Measurements from ENCODE around the gene DCUN1D3. TPM values are rescaled to one million over a fixed set of nuclear protein-coding genes. Genes with fewer than 3 reads are reported as not detected.

DCUN1D3 gene
- total and polyA plus RNA-seq, 9 donors: 4.3 to 7.8 (median 5.1) TPM

DNA sequence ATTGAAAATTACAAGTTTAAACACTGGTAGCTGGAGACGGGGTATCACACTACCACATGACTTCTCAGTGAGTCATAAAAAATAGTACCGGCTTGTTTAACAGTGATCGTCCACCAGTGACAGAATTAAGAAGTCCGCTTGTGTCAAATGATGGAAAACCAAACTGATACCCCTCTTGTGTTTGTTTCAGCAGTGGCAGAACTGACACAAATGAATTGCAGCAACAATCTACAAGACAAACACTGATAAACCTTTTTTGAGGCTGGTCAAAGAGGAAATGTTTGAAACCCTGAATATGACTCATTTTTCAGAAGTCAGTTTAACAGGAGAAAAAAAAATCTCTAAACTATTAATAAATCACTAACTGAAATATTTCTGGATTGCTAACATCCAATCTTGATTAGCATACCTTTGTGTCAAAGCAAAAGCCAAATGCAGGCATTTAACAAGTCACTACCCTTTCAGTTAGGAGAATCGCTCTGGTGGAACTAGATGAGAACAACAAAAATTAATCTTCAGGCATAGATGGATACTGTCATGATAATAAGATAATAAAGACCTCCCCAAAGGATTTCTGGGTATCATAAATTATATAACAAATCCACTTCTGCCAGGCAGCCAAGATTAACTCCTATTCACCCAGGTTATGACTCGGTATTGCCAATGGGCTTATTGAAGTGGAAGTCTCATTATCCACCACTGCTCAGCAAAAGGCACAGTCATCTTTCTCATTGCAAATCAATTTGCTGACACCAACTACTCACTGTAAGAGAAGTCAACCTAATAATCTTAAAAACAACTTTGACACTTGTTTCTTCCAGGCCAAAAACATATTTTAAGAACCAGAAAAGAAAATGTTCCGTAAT is 20.8 kb downstream of the DCUN1D3 start:
- H3K4me3 ChIP-seq (ENCODE audit: low read length): no peak overlapping the region
- no peaks in the 10 kb centered on the region for H3K27me3 ChIP-seq (ENCODE audit: control insufficient read depth, insufficient read depth, low read length)
- WGBS (ENCODE audit: insufficient coverage): 66% methylated on average over 3 of the region's 7 CpGs
- no peak overlapping the region for H3K27ac ChIP-seq (ENCODE audit: low read length)
- no peaks in the 10 kb centered on the region for H3K4me1 ChIP-seq (ENCODE audit: control insufficient read depth, insufficient read depth, low read length)
- H3K36me3 ChIP-seq (ENCODE audit: control insufficient read depth, insufficient read depth, low read length): no peaks in the 10 kb centered on the region
- no peaks in the 10 kb centered on the region for H3K9me3 ChIP-seq (replicated peaks; ENCODE audit: control insufficient read depth, low read depth, low read length)
- DNase-seq: no peak

DNA sequence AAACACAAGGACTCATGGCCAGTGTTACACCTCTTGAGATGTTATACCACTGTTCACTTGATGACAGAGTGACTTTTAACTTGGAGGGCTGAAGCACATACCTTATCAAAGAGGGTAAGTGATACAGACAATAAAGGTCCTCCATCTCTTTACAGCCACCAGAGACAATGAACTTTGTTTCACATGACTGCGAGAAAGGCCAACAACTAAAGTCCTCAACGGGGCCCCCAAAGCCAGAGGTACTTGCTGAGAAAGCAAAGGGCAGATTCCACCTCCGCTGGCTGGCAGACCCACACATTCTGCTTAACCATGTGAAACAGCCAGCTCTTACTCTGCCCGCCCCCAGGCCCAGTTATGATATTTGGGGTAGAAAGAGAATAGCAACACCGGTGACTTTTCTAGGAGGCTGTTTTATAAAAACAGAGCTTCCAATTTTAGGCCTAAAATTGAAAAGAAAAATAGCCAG is 21.4 kb downstream of the DCUN1D3 start:
- H3K27me3 ChIP-seq (ENCODE audit: control insufficient read depth, insufficient read depth, low read length): no peaks in the 10 kb centered on the region
- no peaks in the 10 kb centered on the region for H3K4me1 ChIP-seq (ENCODE audit: control insufficient read depth, insufficient read depth, low read length)
- no peak for DNase-seq
- H3K36me3 ChIP-seq (ENCODE audit: control insufficient read depth, insufficient read depth, low read length): no peaks in the 10 kb centered on the region
- H3K27ac ChIP-seq (ENCODE audit: low read length): no peak overlapping the region
- 60% methylated on average over 2 of the region's 5 CpGs for WGBS (ENCODE audit: insufficient coverage)
- no peak overlapping the region for H3K4me3 ChIP-seq (ENCODE audit: low read length)
- H3K9me3 ChIP-seq (replicated peaks; ENCODE audit: control insufficient read depth, low read depth, low read length): no peaks in the 10 kb centered on the region

DNA sequence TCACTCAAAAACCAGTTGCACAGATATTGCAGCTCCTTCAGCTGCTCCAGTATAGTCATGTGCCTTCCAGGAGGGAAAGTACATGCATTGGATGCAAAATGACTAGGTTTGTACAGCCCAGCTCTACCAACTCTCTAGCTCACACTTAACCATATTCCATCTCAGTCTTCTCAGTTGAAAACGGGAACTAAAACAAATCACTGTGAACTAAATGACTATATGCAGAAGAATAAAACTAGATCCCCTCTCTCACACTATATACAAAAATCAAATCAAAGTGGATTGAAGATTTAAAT is 24.9 kb downstream of the DCUN1D3 start:
- Histone ChIP-seq H3K27ac (ENCODE audit: low read length) (no peak overlapping the region), H3K9me3 (replicated peaks; ENCODE audit: control insufficient read depth, low read depth, low read length) (no peaks in the 10 kb centered on the region), H3K4me3 (ENCODE audit: low read length) (no peak overlapping the region), H3K27me3 (ENCODE audit: control insufficient read depth, insufficient read depth, low read length) (no peaks in the 10 kb centered on the region), H3K4me1 (ENCODE audit: control insufficient read depth, insufficient read depth, low read length) (peaks cover 4% of the 10 kb centered on the region), H3K36me3 (ENCODE audit: control insufficient read depth, insufficient read depth, low read length) (no peaks in the 10 kb centered on the region)
- WGBS (ENCODE audit: insufficient coverage): no CpG with 5 or more reads among the region's 1 CpG
- DNase-seq: no peak

DNA sequence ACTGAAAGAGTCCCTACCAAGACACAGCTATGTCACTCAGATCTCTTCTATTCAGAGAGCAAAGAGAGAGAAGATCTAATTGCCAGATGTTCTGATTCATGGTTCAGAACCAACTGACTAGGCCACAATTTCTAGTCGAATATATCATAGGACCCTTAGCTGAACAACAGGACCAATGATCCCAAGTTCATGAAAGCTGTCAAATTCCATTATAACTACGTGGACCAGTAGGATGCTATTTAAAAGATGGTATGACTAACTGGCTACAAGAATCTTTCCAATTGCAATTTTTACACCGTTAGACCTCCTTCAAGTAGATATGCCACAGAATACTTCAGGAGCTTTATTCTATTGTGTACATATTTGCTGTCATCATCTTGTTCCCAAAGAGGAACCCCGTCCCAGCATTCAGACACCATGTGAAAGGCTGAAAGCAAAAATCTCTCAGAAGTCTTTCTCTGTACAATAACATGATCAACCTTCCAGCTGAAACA is 26.0 kb downstream of the DCUN1D3 start:
- Histone ChIP-seq H3K27me3 (ENCODE audit: control insufficient read depth, insufficient read depth, low read length) (no peaks in the 10 kb centered on the region), H3K4me1 (ENCODE audit: control insufficient read depth, insufficient read depth, low read length) (peaks cover 9% of the 10 kb centered on the region), H3K9me3 (replicated peaks; ENCODE audit: control insufficient read depth, low read depth, low read length) (no peaks in the 10 kb centered on the region), H3K36me3 (ENCODE audit: control insufficient read depth, insufficient read depth, low read length) (no peaks in the 10 kb centered on the region), H3K27ac (ENCODE audit: low read length) (no peak overlapping the region), H3K4me3 (ENCODE audit: low read length) (no peak overlapping the region)
- no peak for DNase-seq
- WGBS (ENCODE audit: insufficient coverage): 57% methylated on average over 1 of the region's 4 CpGs

DNA sequence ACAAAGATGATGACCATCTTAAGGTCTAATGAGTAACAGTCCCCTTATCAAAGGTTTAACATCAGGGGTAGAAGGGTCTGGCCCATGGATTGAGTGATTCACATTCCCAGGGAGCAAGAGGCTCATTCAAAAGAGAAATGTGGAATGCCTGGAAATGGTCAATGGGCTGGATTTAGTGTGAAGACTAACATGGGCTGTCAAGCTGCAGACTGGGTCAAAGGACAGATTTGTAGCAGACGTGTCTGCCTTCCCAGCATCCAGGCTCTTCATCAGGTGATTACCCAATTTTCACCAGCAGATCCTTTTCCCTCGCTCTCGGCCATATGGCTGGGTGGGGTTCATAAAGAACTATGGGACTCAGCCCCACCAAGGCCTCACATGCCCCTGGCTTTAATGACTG is 26.8 kb downstream of the DCUN1D3 start:
- Histone ChIP-seq H3K4me1 (ENCODE audit: control insufficient read depth, insufficient read depth, low read length) (peaks cover 16% of the 10 kb centered on the region), H3K4me3 (ENCODE audit: low read length) (no peak overlapping the region), H3K9me3 (replicated peaks; ENCODE audit: control insufficient read depth, low read depth, low read length) (no peaks in the 10 kb centered on the region), H3K36me3 (ENCODE audit: control insufficient read depth, insufficient read depth, low read length) (no peaks in the 10 kb centered on the region), H3K27me3 (ENCODE audit: control insufficient read depth, insufficient read depth, low read length) (no peaks in the 10 kb centered on the region), H3K27ac (ENCODE audit: low read length) (no peak overlapping the region)
- no CpG with 5 or more reads among the region's 3 CpGs for WGBS (ENCODE audit: insufficient coverage)
- no peak for DNase-seq

DNA sequence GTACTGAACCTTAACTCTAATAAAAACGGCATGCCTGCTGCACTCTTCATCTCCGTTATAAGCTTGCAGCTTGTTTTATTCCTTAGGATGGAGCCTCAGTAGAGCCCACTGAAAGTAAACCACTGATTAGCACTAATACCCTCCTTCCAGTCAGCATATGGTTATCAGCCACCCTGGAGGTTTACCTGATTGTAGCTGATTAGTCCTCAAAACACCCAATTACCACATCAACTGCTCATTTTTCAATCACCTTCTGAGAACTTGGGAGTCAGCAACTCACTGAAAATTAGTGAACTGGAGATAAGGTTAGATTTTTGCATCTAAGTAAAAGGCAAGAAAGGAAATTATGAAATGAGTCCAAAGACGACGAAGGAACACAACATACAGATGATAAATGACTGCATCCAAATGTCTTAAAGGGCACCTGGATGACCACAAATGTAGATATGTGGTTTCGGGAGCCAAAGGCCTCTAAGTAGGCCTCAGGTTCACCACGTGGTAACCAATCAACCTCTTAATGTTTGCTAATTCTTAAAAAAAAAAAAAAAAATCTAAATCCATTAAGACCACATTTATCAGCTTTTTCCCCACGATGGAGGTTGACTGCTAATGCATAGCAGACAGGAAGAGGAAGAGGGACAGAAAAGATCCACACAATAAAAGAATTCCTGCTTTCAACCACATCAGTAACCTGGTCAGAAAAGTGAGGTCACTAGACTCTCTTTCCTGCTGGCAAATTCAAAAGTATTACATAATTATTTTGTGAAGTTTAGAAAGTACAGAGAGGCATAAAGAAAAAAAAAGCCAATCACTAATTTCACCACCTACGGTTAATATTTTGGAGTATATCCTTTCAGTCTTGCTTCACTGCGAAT is 28.0 kb downstream of the DCUN1D3 start:
- no peaks in the 10 kb centered on the region for H3K36me3 ChIP-seq (ENCODE audit: control insufficient read depth, insufficient read depth, low read length)
- no peaks in the 10 kb centered on the region for H3K9me3 ChIP-seq (replicated peaks; ENCODE audit: control insufficient read depth, low read depth, low read length)
- no peak overlapping the region for H3K4me3 ChIP-seq (ENCODE audit: low read length)
- H3K27me3 ChIP-seq (ENCODE audit: control insufficient read depth, insufficient read depth, low read length): no peaks in the 10 kb centered on the region
- peaks cover 17% of the 10 kb centered on the region for H3K4me1 ChIP-seq (ENCODE audit: control insufficient read depth, insufficient read depth, low read length)
- DNase-seq: no peak
- 68% methylated on average over 4 of the region's 9 CpGs for WGBS (ENCODE audit: insufficient coverage)
- H3K27ac ChIP-seq (ENCODE audit: low read length): no peak overlapping the region

DNA sequence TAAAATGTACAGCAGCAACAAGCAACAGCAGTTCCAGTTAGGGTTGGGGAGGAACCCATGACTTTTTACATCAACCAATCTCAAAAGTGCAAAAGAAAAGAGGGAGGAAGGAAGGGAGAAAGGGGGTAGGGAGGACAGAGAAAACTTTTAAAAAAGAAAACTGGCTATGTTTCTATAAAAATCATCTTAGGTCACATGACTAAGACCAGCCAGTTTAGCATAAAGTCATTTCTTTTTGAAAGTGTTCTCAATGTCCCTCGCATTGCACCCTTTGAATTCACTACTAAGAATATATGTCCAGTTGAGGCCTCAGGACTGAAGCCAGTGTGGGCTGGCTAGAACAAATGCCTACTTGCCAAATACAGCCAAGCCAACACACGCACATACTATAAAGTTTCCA is 28.9 kb downstream of the DCUN1D3 start:
- Histone ChIP-seq H3K27ac (ENCODE audit: low read length) (no peak overlapping the region), H3K36me3 (ENCODE audit: control insufficient read depth, insufficient read depth, low read length) (no peaks in the 10 kb centered on the region), H3K9me3 (replicated peaks; ENCODE audit: control insufficient read depth, low read depth, low read length) (no peaks in the 10 kb centered on the region), H3K4me3 (ENCODE audit: low read length) (no peak overlapping the region), H3K4me1 (ENCODE audit: control insufficient read depth, insufficient read depth, low read length) (peaks cover 26% of the 10 kb centered on the region), H3K27me3 (ENCODE audit: control insufficient read depth, insufficient read depth, low read length) (no peaks in the 10 kb centered on the region)
- WGBS (ENCODE audit: insufficient coverage): 80% methylated on average over 1 of the region's 2 CpGs
- DNase-seq: no peak

DNA sequence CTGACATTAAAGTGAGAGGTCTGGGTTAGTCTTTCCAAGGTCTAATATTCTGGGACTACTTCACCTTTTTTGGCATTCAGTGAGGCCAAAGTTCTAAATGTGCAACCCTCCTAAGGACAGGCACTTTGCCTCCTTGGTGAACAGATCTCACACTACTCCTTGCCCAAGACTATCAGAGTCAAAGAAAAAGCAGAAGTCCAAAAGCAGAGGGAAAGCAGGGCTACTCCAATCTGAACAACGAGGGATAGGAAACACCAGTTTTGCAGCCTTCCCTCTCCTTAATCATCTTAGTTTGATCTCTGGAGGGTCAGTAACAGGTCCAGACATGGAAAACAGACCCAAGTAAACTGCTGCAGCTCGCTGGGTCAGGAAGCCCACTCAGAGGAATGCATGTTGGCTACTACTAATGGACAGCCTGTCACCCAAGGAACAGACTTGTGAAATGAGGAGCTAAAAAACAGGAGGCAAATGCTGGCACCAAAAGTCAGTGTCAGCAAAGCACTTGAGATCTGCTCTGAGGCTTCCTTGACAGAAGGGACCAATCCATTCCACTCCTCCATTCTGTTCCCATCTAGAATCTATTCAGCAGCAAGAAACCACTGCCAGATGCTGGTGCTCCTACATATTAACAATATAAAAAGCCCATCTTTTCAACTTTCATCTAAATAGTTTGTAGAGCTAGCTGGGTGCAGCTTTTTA is 29.9 kb downstream of the DCUN1D3 start:
- Histone ChIP-seq H3K9me3 (replicated peaks; ENCODE audit: control insufficient read depth, low read depth, low read length) (no peaks in the 10 kb centered on the region), H3K4me3 (ENCODE audit: low read length) (no peak overlapping the region), H3K27ac (ENCODE audit: low read length) (no peak overlapping the region), H3K36me3 (ENCODE audit: control insufficient read depth, insufficient read depth, low read length) (no peaks in the 10 kb centered on the region), H3K27me3 (ENCODE audit: control insufficient read depth, insufficient read depth, low read length) (no peaks in the 10 kb centered on the region), H3K4me1 (ENCODE audit: control insufficient read depth, insufficient read depth, low read length) (peaks cover 32% of the 10 kb centered on the region)
- no peak for DNase-seq
- WGBS (ENCODE audit: insufficient coverage): 25% methylated on average over 1 of the region's 2 CpGs

DNA sequence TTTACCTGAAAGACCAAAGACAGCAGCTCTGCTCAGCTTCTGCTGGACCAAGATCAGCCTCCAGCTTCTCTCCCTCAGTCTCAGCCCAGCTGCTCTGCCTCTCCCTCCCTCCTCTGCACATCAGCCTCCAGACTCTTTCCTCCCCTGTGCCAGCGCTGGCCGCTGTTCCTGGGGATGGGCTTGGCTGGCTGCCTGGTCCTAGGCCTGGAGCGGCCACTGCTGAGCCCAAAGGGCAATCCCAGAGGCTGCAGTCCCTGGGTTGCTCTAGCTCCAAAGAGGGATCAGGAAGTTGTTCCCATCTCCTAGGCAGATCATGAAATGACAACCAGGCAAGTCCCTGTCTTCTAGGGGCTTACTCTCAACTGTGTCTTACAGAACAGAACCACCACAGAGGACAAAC is 31.3 kb downstream of the DCUN1D3 start:
- no peaks in the 10 kb centered on the region for H3K27me3 ChIP-seq (ENCODE audit: control insufficient read depth, insufficient read depth, low read length)
- WGBS (ENCODE audit: insufficient coverage): 19% methylated on average over 3 of the region's 3 CpGs
- H3K36me3 ChIP-seq (ENCODE audit: control insufficient read depth, insufficient read depth, low read length): no peaks in the 10 kb centered on the region
- no peak overlapping the region for H3K4me3 ChIP-seq (ENCODE audit: low read length)
- peak; percentile 86 for DNase-seq
- H3K9me3 ChIP-seq (replicated peaks; ENCODE audit: control insufficient read depth, low read depth, low read length): no peaks in the 10 kb centered on the region
- peaks cover 32% of the 10 kb centered on the region for H3K4me1 ChIP-seq (ENCODE audit: control insufficient read depth, insufficient read depth, low read length)
- H3K27ac ChIP-seq (ENCODE audit: low read length): no peak overlapping the region

DNA sequence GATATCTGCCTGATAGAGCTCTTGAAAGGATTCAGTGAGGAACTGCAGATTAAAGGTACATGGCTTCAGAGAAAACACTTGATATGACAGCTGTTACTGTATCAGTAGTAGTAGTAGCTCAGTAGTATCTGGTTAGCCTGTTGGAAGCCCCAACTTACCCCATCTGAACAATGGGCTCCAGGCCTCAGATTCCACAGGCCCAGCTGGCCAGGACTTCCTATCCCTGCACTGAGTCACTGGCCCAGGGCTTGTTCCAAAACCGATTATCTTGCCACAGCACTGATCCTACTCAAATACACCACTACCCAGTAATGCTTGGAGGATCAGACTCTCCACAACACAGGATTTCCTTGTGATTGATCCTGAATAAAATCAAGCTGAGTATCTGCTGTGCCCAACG is 32.6 kb downstream of the DCUN1D3 start:
- Histone ChIP-seq H3K4me1 (ENCODE audit: control insufficient read depth, insufficient read depth, low read length) (peaks cover 32% of the 10 kb centered on the region), H3K27ac (ENCODE audit: low read length) (no peak overlapping the region), H3K27me3 (ENCODE audit: control insufficient read depth, insufficient read depth, low read length) (no peaks in the 10 kb centered on the region), H3K9me3 (replicated peaks; ENCODE audit: control insufficient read depth, low read depth, low read length) (no peaks in the 10 kb centered on the region), H3K4me3 (ENCODE audit: low read length) (no peak overlapping the region), H3K36me3 (ENCODE audit: control insufficient read depth, insufficient read depth, low read length) (no peaks in the 10 kb centered on the region)
- WGBS (ENCODE audit: insufficient coverage): 86% methylated on average over 2 of the region's 2 CpGs
- no peak for DNase-seq
